A549 (cell line): ENCODE results near the gene TCF4. TPM values are rescaled to one million over a fixed set of nuclear protein-coding genes. Genes with fewer than 3 reads are reported as not detected.

Experiments
- ATAC-seq, 2 experiments: fragments of 200-7000 bp in 1 of 2; fragments of >200 bp in 1 of 2; cut with Nextera tagmentation in 1 of 2; cut with Tn5 transposase in 1 of 2; 3 replicates each; pipeline versions ENCODE4 v1.8.0 to v1.9.1; 2018 to 2020; ENCODE audit warnings: mild to moderate bottlenecking in 1 of 2, moderate library complexity in 1 of 2
- CTCF ChIA-PET: fragments of 300-600 bp; sonication (Branson Sonifier 250); formaldehyde crosslinking; extraction: SDS; loops from one replicate; lab custom pipeline; 2021; ENCODE audit warnings: antibody characterized with exemption, inconsistent platforms; lab: Yijun Ruan, JAX
- POLR2A ChIA-PET: fragments of 350-600 bp; formaldehyde crosslinking; extraction: SDS; loops from one replicate; lab custom pipeline; 2021; ENCODE audit warnings: antibody characterized with exemption, inconsistent platforms; lab: Yijun Ruan, JAX
- DNase-seq, 2 experiments: peaks; one replicate each; pipeline versions ENCODE4 v3.0.0 to v3.0.0-alpha.2; 2011 to 2016; ENCODE audit warnings: low read depth in 1 of 2, low spot score in 1 of 2
- FAIRE-seq: peaks from 2 replicates; lab custom pipeline; 2011; peaks lifted over from hg19 to GRCh38; lab: Jason Lieb, UNC
- H3K27ac ChIP-seq, 2 experiments: fragments of >200 bp; sonication (Bioruptor Twin); formaldehyde crosslinking; 3 replicates each; pipeline ENCODE4 v1.5.1; 2016 to 2017
- H3K4me1 ChIP-seq: fragments of >200 bp; sonication (Bioruptor Twin); formaldehyde crosslinking; 3 replicates; pipeline ENCODE4 v1.6.1; 2016
- H3K4me2 ChIP-seq: fragments of >200 bp; sonication (Bioruptor Twin); formaldehyde crosslinking; 3 replicates; pipeline ENCODE4 v1.6.1; 2016
- H3K4me3 ChIP-seq: fragments of >200 bp; sonication (Bioruptor Twin); formaldehyde crosslinking; 3 replicates; pipeline ENCODE4 v1.5.1; 2016
- H3K9me3 ChIP-seq: fragments of >200 bp; sonication (Bioruptor Twin); formaldehyde crosslinking; 3 replicates; pipeline ENCODE4 v1.6.1; 2016
- ESRRA ChIP-seq: fragments of 150-350 bp; IDR thresholded peaks from 2 replicates; pipeline ENCODE4 v1.6.1; 2014; ENCODE audit warnings: mild to moderate bottlenecking, low read length, borderline replicate concordance
- FOXS1 ChIP-seq: fragments of 250-450 bp; sonication (Bioruptor Pico); IDR thresholded peaks from 2 replicates; pipeline ENCODE4 v1.5.0; 2020; ENCODE audit warnings: mild to moderate bottlenecking, moderate library complexity
- JUNB ChIP-seq: fragments of >200 bp; sonication (Bioruptor Twin); formaldehyde crosslinking; IDR thresholded peaks from 2 replicates; pipeline ENCODE4 v1.6.1; 2016
- KDM5A ChIP-seq: fragments of 200-600 bp; sonication (generic); IDR thresholded peaks from 2 replicates; pipeline ENCODE4 v1.6.1; 2016; ENCODE audit warnings: antibody characterized with exemption, mild to moderate bottlenecking
- MAFK ChIP-seq: fragments of 450-650 bp; IDR thresholded peaks from 2 replicates; pipeline ENCODE4 v1.6.1; 2014; ENCODE audit not compliant: partially characterized antibody
- NR3C1 ChIP-seq: fragments of >200 bp; sonication (Bioruptor Twin); formaldehyde crosslinking; IDR thresholded peaks from 3 replicates; pipeline ENCODE4 v1.6.1; 2017
- PHF8 ChIP-seq: fragments of 200-600 bp; sonication (generic); IDR thresholded peaks from 2 replicates; pipeline ENCODE4 v1.6.1; 2016; ENCODE audit warnings: low read depth, mild to moderate bottlenecking, antibody characterized with exemption, moderate library complexity, borderline replicate concordance
- POLR2A ChIP-seq: IDR thresholded peaks from 2 replicates; pipeline ENCODE4 v1.6.1; 2012; ENCODE audit warnings: mild to moderate bottlenecking, low read length
- RCOR1 ChIP-seq: fragments of 150-350 bp; IDR thresholded peaks from 2 replicates; pipeline ENCODE4 v1.6.1; 2014; ENCODE audit warnings: antibody characterized with exemption, low read length, low read depth
- TFCP2L1 ChIP-seq: fragments of 250-450 bp; sonication (Bioruptor Pico); IDR thresholded peaks from 2 replicates; pipeline ENCODE4 v1.5.0; 2021; ENCODE audit warnings: mild to moderate bottlenecking
- TP53 ChIP-seq: fragments of 250-450 bp; sonication (Bioruptor Pico); IDR thresholded peaks from 2 replicates; pipeline ENCODE4 v1.5.0; 2021; ENCODE audit warnings: mild to moderate bottlenecking, moderate library complexity
- ZC3H11A ChIP-seq: fragments of 450-650 bp; IDR thresholded peaks from 2 replicates; pipeline ENCODE4 v1.6.1; 2014; ENCODE audit warnings: antibody characterized with exemption, mild to moderate bottlenecking
- ZFP36 ChIP-seq: fragments of 450-650 bp; IDR thresholded peaks from 2 replicates; pipeline ENCODE4 v1.6.1; 2014; ENCODE audit warnings: borderline replicate concordance; ENCODE audit not compliant: partially characterized antibody
- WGBS: methylation state at CpG from one replicate; pipeline ENCODE4 v1.1.6; 2017; ENCODE audit errors: missing lambda C conversion rate; 5-methylcytosine and 5-hydroxymethylcytosine counted together
- polyA plus RNA-seq, 4 experiments: library from polyadenylated mRNA; depleted of rRNA in 3 of 4; stranded (reverse); fragments of >200 nt; fragmentation: RNase III in 1 of 4; extraction: RNeasy Plus Mini Kit Qiagen cat#74134 plus additional on column Dnase treatment in 1 of 4; gene quantifications; 2 replicates in 3 of 4; 3 replicates in 1 of 4; pipeline ENCODE4 v1.2.3, GENCODE V29; 2011 to 2017
- TF ChIP-seq, protein P1 (sequence below): fragments of 450-650 bp; IDR thresholded peaks from 2 replicates; pipeline ENCODE4 v1.6.1; 2014; ENCODE audit warnings: antibody characterized with exemption
- TF ChIP-seq, protein P2 (sequence below): fragments of 250-450 bp; sonication (Bioruptor Pico); IDR thresholded peaks from 2 replicates; pipeline ENCODE4 v1.5.0; 2021; ENCODE audit warnings: mild to moderate bottlenecking, moderate library complexity, borderline replicate concordance
- TF ChIP-seq, protein P3 (sequence below): fragments of 200-600 bp; sonication (generic); IDR thresholded peaks from 2 replicates; pipeline ENCODE4 v1.6.1; 2016; ENCODE audit warnings: antibody characterized with exemption, mild to moderate bottlenecking, moderate library complexity
- TF ChIP-seq, protein P4 (sequence below): IDR thresholded peaks from 2 replicates; pipeline ENCODE4 v1.6.1; 2012

TCF4 gene
- polyA plus RNA-seq, 2 of the 4 experiments (the other 2 are of a cell fraction) = 3.0 to 4.0 TPM

DNA sequence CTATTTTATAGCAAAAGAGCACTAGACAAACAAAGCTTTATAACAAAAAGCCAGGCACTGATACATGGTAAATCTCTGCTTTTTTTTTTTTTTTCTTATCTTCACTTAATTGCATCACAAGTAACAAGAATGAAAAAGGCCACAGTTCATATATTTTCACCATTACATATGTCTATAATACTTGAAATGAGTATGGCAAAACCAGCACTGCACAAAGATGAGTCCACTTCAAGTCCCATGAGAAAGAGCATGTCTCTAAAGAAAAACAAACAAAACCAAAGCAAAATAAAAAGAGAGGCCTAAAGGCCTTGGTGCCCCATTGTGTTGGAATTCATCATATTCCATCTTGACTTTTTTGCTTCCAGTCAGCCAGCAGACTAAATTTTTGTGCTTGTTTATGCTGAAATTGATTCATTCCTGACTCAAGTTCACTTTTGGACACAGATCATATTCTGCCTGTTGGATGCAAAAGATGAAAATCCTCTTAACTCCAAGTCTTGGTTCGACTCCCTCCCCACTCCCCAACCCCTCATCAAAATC lies 363.8 kb downstream of the TCF4 start:
- DNase-seq = no peak
- ChIA-PET POLR2A (no interaction called here), CTCF (interaction anchor here (2.5 kb wide), 1 partner anchor 10 kb away, joined by 9 read pairs; no protein-coding TSS in a partner anchor)
- Histone ChIP-seq H3K27ac (no peak overlapping the region), H3K9me3 (no peaks in the 10 kb centered on the region), H3K4me3 (no peak overlapping the region)
- WGBS = 55% methylated on average over 1 of the region's 1 CpG
- no peak for TF ChIP-seq FOXS1 (CRISPR knock-in tag)
- no peak for TF ChIP-seq RCOR1
- TF ChIP-seq, protein P1, sequence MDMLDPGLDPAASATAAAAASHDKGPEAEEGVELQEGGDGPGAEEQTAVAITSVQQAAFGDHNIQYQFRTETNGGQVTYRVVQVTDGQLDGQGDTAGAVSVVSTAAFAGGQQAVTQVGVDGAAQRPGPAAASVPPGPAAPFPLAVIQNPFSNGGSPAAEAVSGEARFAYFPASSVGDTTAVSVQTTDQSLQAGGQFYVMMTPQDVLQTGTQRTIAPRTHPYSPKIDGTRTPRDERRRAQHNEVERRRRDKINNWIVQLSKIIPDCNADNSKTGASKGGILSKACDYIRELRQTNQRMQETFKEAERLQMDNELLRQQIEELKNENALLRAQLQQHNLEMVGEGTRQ = no peak
- TF ChIP-seq, all 56 proteins: peak for 0
- ATAC-seq (no peak), FAIRE-seq (no peak)
- Histone ChIP-seq H3K4me1 (peaks cover 11% of the 10 kb centered on the region; the same call in 2 of the 3 replicates), H3K4me2 (no peak overlapping the region)

DNA sequence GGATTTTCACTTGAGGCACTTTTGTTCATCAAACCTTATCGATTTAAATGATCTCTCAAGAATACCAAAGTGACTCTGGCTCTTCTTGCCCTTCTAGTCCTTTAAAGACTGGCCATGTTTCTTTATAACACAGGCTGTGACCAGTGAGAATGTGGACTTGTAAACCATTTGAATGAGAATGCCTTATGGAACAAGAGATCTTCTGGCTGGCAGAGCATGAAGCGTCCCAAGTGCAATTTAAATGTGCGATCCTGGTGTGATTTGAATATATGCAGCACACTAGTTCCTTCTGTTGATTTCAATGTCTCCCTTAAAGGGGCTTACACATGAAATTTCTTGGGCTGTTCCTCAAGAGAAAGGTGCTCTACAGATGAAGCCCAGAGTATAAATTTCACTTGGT lies 366.4 kb downstream of the TCF4 start:
- FAIRE-seq = no peak
- TF ChIP-seq POLR2A = no peak
- TF ChIP-seq, protein P2, sequence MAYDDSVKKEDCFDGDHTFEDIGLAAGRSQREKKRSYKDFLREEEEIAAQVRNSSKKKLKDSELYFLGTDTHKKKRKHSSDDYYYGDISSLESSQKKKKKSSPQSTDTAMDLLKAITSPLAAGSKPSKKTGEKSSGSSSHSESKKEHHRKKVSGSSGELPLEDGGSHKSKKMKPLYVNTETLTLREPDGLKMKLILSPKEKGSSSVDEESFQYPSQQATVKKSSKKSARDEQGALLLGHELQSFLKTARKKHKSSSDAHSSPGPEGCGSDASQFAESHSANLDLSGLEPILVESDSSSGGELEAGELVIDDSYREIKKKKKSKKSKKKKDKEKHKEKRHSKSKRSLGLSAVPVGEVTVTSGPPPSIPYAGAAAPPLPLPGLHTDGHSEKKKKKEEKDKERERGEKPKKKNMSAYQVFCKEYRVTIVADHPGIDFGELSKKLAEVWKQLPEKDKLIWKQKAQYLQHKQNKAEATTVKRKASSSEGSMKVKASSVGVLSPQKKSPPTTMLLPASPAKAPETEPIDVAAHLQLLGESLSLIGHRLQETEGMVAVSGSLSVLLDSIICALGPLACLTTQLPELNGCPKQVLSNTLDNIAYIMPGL (CRISPR knock-in tag) = no peak
- no peak for TF ChIP-seq ESRRA
- TF ChIP-seq KDM5A = no peak
- TF ChIP-seq TP53 (CRISPR knock-in tag) = no peak
- TF ChIP-seq ZFP36 = no peak
- TF ChIP-seq, protein P1 = no peak
- TF ChIP-seq JUNB = no peak
- TF ChIP-seq, protein P3, sequence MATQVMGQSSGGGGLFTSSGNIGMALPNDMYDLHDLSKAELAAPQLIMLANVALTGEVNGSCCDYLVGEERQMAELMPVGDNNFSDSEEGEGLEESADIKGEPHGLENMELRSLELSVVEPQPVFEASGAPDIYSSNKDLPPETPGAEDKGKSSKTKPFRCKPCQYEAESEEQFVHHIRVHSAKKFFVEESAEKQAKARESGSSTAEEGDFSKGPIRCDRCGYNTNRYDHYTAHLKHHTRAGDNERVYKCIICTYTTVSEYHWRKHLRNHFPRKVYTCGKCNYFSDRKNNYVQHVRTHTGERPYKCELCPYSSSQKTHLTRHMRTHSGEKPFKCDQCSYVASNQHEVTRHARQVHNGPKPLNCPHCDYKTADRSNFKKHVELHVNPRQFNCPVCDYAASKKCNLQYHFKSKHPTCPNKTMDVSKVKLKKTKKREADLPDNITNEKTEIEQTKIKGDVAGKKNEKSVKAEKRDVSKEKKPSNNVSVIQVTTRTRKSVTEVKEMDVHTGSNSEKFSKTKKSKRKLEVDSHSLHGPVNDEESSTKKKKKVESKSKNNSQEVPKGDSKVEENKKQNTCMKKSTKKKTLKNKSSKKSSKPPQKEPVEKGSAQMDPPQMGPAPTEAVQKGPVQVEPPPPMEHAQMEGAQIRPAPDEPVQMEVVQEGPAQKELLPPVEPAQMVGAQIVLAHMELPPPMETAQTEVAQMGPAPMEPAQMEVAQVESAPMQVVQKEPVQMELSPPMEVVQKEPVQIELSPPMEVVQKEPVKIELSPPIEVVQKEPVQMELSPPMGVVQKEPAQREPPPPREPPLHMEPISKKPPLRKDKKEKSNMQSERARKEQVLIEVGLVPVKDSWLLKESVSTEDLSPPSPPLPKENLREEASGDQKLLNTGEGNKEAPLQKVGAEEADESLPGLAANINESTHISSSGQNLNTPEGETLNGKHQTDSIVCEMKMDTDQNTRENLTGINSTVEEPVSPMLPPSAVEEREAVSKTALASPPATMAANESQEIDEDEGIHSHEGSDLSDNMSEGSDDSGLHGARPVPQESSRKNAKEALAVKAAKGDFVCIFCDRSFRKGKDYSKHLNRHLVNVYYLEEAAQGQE = no peak
- no peak for TF ChIP-seq ZC3H11A
- TF ChIP-seq PHF8 = no peak
- TF ChIP-seq TFCP2L1 (CRISPR knock-in tag) = no peak
- no peak for TF ChIP-seq NR3C1
- TF ChIP-seq, protein P4, sequence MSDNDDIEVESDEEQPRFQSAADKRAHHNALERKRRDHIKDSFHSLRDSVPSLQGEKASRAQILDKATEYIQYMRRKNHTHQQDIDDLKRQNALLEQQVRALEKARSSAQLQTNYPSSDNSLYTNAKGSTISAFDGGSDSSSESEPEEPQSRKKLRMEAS = no peak
- TF ChIP-seq MAFK = no peak
- WGBS = 67% methylated on average over 3 of the region's 3 CpGs
- H3K9me3 ChIP-seq = no peaks in the 10 kb centered on the region
- POLR2A ChIA-PET = no interaction called here
- H3K4me3 ChIP-seq = no peak overlapping the region
- CTCF ChIA-PET = no interaction called here
- no peak for DNase-seq
- no peak overlapping the region for H3K4me2 ChIP-seq
- 0 out of 3 replicates have a peak, but pooled peaks cover 3% of the 10 kb centered on the region for H3K4me1 ChIP-seq
- no peak overlapping the region for H3K27ac ChIP-seq
- no peak for ATAC-seq
